WTC11 (cell line): ENCODE results near the gene ACIN1. TPM values are rescaled to one million over a fixed set of nuclear protein-coding genes. Genes with fewer than 3 reads are reported as not detected.

Experiments
- ATAC-seq: fragments of 200-7000 bp; cut with Tn5 transposase; 2 replicates; pipeline ENCODE4 v1.10.0; 2021; ENCODE audit warnings: mild to moderate bottlenecking, moderate library complexity
- CTCF ChIA-PET: fragments of 300-600 bp; sonication (Branson Sonifier 250); formaldehyde crosslinking; loops from one replicate; lab custom pipeline; 2021; ENCODE audit warnings: antibody characterized with exemption; lab: Charles Lee
- POLR2A ChIA-PET: fragments of 350-600 bp; sonication (Branson Sonifier 250); formaldehyde crosslinking; loops from one replicate; lab custom pipeline; 2021; ENCODE audit warnings: antibody characterized with exemption; lab: Charles Lee
- DNase-seq: peaks from one replicate; pipeline ENCODE4 v3.0.0; 2021; ENCODE audit warnings: low spot score
- H3K27ac Mint-ChIP-seq: 2 replicates; pipeline ENCODE4 v1.8.0; 2021; ENCODE audit warnings: mixed read lengths
- H3K27me3 Mint-ChIP-seq: 2 replicates; pipeline ENCODE4 v1.8.0; 2021; ENCODE audit warnings: low read depth, mild to moderate bottlenecking, moderate library complexity, mixed read lengths
- H3K36me3 Mint-ChIP-seq: 2 replicates; pipeline ENCODE4 v1.8.0; 2021; ENCODE audit warnings: mixed read lengths
- H3K4me1 Mint-ChIP-seq: 2 replicates; pipeline ENCODE4 v1.8.0; 2022; ENCODE audit warnings: mixed read lengths
- H3K4me3 Mint-ChIP-seq: 2 replicates; pipeline ENCODE4 v1.8.0; 2021; ENCODE audit warnings: mild to moderate bottlenecking, moderate library complexity, mixed read lengths
- H3K9me3 Mint-ChIP-seq: 2 replicates; pipeline ENCODE4 v1.8.0; 2021; ENCODE audit warnings: mixed read lengths
- IRF2 ChIP-seq: sonication (generic); formaldehyde crosslinking; IDR thresholded peaks from 2 replicates; pipeline ENCODE4 v1.8.0; 2022; ENCODE audit warnings: low read depth, missing genetic modification reagents, borderline replicate concordance
- JAZF1 ChIP-seq: fragments of 250-450 bp; sonication (Bioruptor Pico); IDR thresholded peaks from 2 replicates; pipeline ENCODE4 v1.9.0; 2021; ENCODE audit warnings: moderate library complexity, mild to moderate bottlenecking, inconsistent platforms
- MYBL2 ChIP-seq: sonication (generic); formaldehyde crosslinking; IDR thresholded peaks from 2 replicates; pipeline ENCODE4 v1.8.1; 2023; ENCODE audit warnings: mild to moderate bottlenecking, moderate library complexity, missing genetic modification reagents
- NFATC4 ChIP-seq: fragments of 250-450 bp; sonication (Bioruptor Pico); IDR thresholded peaks from 2 replicates; pipeline ENCODE4 v1.9.0; 2021; ENCODE audit warnings: mild to moderate bottlenecking
- NR1H2 ChIP-seq: sonication (generic); formaldehyde crosslinking; IDR thresholded peaks from 2 replicates; pipeline ENCODE4 v1.9.0; 2021; ENCODE audit warnings: mild to moderate bottlenecking, moderate library complexity, missing genetic modification reagents
- OVOL2 ChIP-seq: fragments of 250-450 bp; sonication (Bioruptor Pico); IDR thresholded peaks from 2 replicates; pipeline ENCODE4 v1.9.0; 2021; ENCODE audit warnings: mild to moderate bottlenecking, borderline replicate concordance
- SMAD4 ChIP-seq: sonication (generic); formaldehyde crosslinking; IDR thresholded peaks from 2 replicates; pipeline ENCODE4 v1.8.0; 2022; ENCODE audit warnings: mild to moderate bottlenecking, missing genetic modification reagents
- SOX15 ChIP-seq: fragments of 250-450 bp; sonication (Bioruptor Pico); IDR thresholded peaks from 2 replicates; pipeline ENCODE4 v1.9.0; 2021; ENCODE audit warnings: mild to moderate bottlenecking
- TCF7 ChIP-seq: sonication (generic); formaldehyde crosslinking; IDR thresholded peaks from 2 replicates; pipeline ENCODE4 v1.8.0; 2022; ENCODE audit warnings: mild to moderate bottlenecking, low read depth, missing genetic modification reagents, moderate library complexity
- total RNA-seq: library from RNA; stranded (reverse); gene quantifications from 3 replicates; pipeline ENCODE4 v1.2.3, GENCODE V29; 2021
- TF ChIP-seq, protein P1 (sequence below): sonication (generic); formaldehyde crosslinking; IDR thresholded peaks from 2 replicates; pipeline ENCODE4 v1.8.1; 2022; ENCODE audit warnings: mild to moderate bottlenecking, missing genetic modification reagents, moderate library complexity, borderline replicate concordance
- TF ChIP-seq, protein P2 (sequence below): sonication (generic); formaldehyde crosslinking; IDR thresholded peaks from 2 replicates; pipeline ENCODE4 v1.8.1; 2023; ENCODE audit warnings: mild to moderate bottlenecking, missing genetic modification reagents
- TF ChIP-seq, protein P3 (sequence below): sonication (generic); formaldehyde crosslinking; IDR thresholded peaks from 2 replicates; pipeline ENCODE4 v1.8.0; 2022; ENCODE audit warnings: missing genetic modification reagents
- TF ChIP-seq, protein P4 (sequence below): sonication (generic); formaldehyde crosslinking; IDR thresholded peaks from 2 replicates; pipeline ENCODE4 v1.8.1; 2023; ENCODE audit warnings: mild to moderate bottlenecking, moderate library complexity, missing genetic modification reagents

The ACIN1 gene
- total RNA-seq, 1 experiment from 2014 or later: 229 TPM

DNA sequence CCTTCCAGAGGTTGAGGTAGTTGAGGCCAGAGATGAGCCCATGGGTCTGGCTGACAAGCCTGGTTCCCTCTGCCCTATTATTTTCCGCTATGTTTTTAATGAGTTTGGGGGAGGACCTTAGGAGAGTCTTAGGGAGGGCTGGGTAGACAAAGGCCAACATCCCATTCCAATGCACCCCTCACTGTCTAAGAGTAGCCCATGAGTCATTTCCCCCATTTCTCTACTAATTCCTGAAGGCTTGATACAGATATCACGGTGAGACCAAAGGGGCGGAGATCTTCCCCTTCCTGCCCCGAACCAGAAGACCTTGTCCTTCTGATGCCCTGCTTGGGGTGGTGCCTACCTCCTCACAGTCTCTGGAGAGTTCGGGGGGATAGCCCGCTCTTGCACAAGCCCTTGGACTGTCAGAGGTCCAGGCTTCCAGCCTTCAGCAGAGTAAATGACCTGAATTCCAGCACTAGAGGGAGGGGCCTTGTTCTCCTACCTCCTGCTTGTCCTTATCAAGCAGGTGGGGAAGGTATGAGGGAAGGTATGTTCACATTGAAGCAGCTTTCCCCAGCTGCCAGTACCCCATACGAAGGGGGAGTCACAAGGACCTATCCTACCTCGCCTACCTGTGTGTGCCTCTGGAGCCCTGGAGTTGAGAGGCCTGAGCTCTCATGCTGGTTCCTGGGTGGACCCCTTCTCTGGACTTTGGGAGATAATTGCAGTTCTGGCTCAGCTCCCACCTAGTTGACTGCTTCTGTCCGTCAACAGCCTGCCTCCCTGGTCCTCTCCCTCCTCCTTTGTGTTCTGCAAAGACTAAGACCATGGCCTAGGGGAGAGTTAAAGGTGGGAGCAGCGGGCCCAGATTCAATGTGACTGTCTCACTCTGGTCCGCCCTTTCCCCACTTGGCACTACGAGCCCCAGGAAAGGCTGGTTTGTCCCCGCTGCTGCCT is 49.2 kb downstream of the ACIN1 start:
- DNase-seq: no peak
- no peak for ATAC-seq
- no peaks in the 10 kb centered on the region for H3K9me3 Mint-ChIP-seq
- H3K36me3 Mint-ChIP-seq: peaks cover 3% of the 10 kb centered on the region
- H3K4me3 Mint-ChIP-seq: no peak overlapping the region
- TF ChIP-seq, protein P1, sequence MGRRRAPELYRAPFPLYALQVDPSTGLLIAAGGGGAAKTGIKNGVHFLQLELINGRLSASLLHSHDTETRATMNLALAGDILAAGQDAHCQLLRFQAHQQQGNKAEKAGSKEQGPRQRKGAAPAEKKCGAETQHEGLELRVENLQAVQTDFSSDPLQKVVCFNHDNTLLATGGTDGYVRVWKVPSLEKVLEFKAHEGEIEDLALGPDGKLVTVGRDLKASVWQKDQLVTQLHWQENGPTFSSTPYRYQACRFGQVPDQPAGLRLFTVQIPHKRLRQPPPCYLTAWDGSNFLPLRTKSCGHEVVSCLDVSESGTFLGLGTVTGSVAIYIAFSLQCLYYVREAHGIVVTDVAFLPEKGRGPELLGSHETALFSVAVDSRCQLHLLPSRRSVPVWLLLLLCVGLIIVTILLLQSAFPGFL (CRISPR knock-in tag): 0 out of 2 replicates have a peak, but pooled peaks have one; percentile 34
- TF ChIP-seq, protein P2, sequence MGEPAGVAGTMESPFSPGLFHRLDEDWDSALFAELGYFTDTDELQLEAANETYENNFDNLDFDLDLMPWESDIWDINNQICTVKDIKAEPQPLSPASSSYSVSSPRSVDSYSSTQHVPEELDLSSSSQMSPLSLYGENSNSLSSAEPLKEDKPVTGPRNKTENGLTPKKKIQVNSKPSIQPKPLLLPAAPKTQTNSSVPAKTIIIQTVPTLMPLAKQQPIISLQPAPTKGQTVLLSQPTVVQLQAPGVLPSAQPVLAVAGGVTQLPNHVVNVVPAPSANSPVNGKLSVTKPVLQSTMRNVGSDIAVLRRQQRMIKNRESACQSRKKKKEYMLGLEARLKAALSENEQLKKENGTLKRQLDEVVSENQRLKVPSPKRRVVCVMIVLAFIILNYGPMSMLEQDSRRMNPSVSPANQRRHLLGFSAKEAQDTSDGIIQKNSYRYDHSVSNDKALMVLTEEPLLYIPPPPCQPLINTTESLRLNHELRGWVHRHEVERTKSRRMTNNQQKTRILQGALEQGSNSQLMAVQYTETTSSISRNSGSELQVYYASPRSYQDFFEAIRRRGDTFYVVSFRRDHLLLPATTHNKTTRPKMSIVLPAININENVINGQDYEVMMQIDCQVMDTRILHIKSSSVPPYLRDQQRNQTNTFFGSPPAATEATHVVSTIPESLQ (CRISPR knock-in tag): no peak
- H3K4me1 Mint-ChIP-seq: peaks cover 9% of the 10 kb centered on the region; the same call in 1 of the 2 replicates
- H3K27ac Mint-ChIP-seq: 0 out of 2 replicates have a peak overlapping the region, but pooled peaks have one; percentile 3
- H3K27me3 Mint-ChIP-seq: no peaks in the 10 kb centered on the region
- POLR2A ChIA-PET: no interaction called here
- CTCF ChIA-PET: interaction anchor here (1.0 to 4.0 kb wide), 4 partner anchors 12 to 59 kb away, joined by 4 to 25 read pairs (median 10); no protein-coding TSS in a partner anchor

DNA sequence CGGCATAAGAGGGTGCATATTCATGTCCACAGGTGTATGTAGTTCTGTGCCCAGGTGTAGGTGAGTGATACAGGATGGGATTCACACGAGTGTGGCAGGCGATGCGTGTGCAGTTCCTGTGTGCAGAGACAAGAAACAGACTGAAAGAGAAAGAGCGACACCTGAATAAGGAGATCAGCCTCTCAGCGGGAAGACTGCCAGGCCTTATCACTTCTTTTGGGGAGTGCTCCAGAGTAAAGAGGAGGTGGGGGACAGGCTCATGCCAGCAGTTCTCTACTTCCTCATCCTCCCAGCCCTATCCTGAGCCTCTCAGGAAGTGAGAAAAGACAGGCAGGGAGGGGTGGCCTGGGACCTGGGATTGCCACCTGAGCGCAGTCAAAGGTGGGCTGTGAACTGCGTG is 50.1 kb downstream of the ACIN1 start:
- ATAC-seq: no peak
- POLR2A ChIA-PET: no interaction called here
- peaks cover 3% of the 10 kb centered on the region for H3K36me3 Mint-ChIP-seq
- DNase-seq: no peak
- H3K27me3 Mint-ChIP-seq: no peaks in the 10 kb centered on the region
- H3K4me3 Mint-ChIP-seq: no peak overlapping the region
- no peak overlapping the region; the same call in 1 of the 2 replicates for H3K27ac Mint-ChIP-seq
- TF ChIP-seq NR1H2 (CRISPR knock-in tag): no peak
- no peak for TF ChIP-seq SOX15 (CRISPR knock-in tag)
- TF ChIP-seq JAZF1 (CRISPR knock-in tag): no peak
- TF ChIP-seq TCF7 (CRISPR knock-in tag): no peak
- TF ChIP-seq, protein P3, sequence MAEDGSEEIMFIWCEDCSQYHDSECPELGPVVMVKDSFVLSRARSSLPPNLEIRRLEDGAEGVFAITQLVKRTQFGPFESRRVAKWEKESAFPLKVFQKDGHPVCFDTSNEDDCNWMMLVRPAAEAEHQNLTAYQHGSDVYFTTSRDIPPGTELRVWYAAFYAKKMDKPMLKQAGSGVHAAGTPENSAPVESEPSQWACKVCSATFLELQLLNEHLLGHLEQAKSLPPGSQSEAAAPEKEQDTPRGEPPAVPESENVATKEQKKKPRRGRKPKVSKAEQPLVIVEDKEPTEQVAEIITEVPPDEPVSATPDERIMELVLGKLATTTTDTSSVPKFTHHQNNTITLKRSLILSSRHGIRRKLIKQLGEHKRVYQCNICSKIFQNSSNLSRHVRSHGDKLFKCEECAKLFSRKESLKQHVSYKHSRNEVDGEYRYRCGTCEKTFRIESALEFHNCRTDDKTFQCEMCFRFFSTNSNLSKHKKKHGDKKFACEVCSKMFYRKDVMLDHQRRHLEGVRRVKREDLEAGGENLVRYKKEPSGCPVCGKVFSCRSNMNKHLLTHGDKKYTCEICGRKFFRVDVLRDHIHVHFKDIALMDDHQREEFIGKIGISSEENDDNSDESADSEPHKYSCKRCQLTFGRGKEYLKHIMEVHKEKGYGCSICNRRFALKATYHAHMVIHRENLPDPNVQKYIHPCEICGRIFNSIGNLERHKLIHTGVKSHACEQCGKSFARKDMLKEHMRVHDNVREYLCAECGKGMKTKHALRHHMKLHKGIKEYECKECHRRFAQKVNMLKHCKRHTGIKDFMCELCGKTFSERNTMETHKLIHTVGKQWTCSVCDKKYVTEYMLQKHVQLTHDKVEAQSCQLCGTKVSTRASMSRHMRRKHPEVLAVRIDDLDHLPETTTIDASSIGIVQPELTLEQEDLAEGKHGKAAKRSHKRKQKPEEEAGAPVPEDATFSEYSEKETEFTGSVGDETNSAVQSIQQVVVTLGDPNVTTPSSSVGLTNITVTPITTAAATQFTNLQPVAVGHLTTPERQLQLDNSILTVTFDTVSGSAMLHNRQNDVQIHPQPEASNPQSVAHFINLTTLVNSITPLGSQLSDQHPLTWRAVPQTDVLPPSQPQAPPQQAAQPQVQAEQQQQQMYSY (CRISPR knock-in tag): no peak
- TF ChIP-seq MYBL2: no peak
- TF ChIP-seq OVOL2 (CRISPR knock-in tag): no peak
- TF ChIP-seq IRF2 (CRISPR knock-in tag): no peak
- TF ChIP-seq SMAD4 (CRISPR knock-in tag): no peak
- TF ChIP-seq, protein P4, sequence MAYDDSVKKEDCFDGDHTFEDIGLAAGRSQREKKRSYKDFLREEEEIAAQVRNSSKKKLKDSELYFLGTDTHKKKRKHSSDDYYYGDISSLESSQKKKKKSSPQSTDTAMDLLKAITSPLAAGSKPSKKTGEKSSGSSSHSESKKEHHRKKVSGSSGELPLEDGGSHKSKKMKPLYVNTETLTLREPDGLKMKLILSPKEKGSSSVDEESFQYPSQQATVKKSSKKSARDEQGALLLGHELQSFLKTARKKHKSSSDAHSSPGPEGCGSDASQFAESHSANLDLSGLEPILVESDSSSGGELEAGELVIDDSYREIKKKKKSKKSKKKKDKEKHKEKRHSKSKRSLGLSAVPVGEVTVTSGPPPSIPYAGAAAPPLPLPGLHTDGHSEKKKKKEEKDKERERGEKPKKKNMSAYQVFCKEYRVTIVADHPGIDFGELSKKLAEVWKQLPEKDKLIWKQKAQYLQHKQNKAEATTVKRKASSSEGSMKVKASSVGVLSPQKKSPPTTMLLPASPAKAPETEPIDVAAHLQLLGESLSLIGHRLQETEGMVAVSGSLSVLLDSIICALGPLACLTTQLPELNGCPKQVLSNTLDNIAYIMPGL (CRISPR knock-in tag): no peak
- no peak for TF ChIP-seq NFATC4 (CRISPR knock-in tag)
- CTCF ChIA-PET: interaction anchor here (1.1 to 5.8 kb wide), 4 partner anchors 12 to 58 kb away, joined by 4 to 44 read pairs (median 14); partner anchors contain the start of gene CDH24
- peaks cover 9% of the 10 kb centered on the region; the same call in 1 of the 2 replicates for H3K4me1 Mint-ChIP-seq
- H3K9me3 Mint-ChIP-seq: no peaks in the 10 kb centered on the region
